ENCODE data around the gene RDH11.
"Not testable (repeated sequence)": the region's sequence is repeated elsewhere in the genome, so short reads cannot be mapped to it uniquely, and the experiment has no call there.

Gene RDH11

DNA sequence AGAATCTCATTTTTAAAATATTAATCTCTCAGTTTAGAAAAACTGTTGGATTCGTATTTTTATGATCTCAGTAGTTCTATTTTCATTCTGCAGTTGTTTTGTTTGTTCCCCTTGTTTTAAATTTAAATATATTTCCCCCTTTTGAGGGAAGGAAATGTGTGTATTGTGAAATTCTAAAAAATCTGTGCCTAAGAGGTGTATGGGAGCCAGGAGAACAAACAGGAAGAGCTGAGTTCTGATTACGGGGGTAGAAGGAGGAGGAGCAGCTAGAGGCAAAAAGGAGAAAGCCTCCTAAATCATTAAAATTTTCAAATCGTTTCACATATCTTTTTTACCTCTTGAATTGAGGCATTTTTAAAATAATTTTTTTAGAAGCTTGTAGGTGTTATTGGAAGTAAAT is 8.4 kb upstream of the RDH11 start:
- DNase-seq = no peak

DNA sequence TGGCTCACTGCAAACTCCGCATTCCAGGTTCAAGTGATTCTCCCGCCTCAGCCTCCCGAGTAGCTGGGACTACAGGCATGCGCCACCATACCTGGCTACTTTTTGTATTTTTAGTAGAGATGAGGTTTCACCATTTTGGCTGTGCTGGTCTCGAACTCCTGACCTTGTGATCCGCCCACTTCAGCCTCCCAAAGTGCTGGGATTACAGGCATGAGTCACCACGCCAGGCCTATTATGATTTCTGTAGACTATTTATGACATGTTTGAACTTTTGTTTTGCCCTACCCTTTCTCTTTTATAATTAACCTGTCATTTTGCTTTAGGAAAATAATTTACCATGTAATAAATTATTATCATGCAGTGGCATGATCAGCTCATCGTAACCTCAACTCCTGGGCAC is 5.9 kb upstream of the RDH11 start, which contains the start of gene RDH12:
Gene RDH12, plus strand, starts transcription at position 395 of the 400 bp plus-strand sequence. CDS start 20,757 bp downstream, outside the sequence.
- not testable (repeated sequence) for DNase-seq

DNA sequence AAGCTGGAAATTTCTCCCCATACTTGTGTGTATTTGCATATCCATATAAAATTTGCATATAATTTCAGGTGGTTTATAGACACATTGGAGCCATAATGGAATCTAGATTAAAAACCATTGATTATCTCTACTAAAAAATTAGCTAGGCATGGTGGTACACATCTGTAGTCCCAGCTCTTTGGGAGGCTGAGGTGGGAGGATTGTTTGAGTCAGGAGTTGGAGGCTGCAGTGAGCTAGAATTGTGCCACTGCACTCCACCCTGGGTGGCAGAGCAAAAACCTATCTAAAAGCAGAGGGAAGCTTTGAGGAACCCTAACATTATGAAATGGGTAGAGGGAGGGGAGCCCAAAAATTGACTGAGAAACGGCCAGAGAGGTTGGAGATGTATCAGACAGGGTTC is 2.6 kb upstream of the RDH11 start:
- no peak for DNase-seq

DNA sequence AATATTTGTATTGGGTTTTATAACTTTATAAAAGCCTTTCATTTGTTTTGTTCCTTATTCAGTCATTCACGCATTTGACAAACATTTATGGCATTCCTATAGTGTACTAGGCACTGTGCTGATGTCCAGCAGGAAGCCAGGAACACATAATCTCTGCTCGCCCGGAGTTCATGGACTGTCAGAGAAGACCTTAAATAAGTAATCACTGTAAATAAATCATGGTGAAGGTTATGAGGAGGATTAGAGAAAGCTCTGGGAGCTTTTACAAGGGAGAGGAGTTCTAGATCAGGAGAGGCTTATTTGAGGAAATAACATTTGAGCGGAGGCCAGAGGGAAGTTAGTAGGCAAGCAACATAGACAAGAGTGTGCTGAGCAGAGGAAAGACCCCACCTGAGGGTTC is 1.4 kb upstream of the RDH11 start:
- no peak for DNase-seq

DNA sequence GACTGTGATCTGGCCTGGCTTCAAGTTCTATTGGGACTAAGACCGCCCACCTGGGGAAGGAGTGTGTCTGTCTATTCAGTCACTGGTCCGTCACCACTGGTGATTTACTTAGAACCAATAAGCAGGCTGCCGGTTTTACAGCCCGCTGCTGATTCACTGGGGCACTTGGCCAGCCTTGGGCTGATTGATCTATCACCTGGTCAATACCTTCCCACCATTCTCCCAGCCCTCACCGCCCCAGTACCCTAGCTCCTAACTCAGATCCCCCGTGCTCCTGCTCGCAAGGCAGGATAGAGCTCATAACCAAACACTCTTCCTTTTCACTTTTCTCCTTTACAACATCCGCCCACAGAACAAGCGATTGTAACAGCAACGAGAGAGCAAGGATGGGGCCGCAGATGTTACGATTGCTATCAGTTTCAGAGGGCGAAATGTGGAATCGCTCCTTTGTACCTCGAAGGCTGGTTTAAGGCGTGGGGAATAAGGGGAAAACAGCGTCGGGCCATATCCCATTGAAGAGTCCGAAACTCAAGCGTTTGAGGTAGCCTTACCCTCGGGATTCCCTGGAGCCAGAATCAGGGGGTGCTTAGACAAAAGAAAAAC is 672 bp downstream of the RDH11 start:
- DNase-seq = peak; percentile 31

DNA sequence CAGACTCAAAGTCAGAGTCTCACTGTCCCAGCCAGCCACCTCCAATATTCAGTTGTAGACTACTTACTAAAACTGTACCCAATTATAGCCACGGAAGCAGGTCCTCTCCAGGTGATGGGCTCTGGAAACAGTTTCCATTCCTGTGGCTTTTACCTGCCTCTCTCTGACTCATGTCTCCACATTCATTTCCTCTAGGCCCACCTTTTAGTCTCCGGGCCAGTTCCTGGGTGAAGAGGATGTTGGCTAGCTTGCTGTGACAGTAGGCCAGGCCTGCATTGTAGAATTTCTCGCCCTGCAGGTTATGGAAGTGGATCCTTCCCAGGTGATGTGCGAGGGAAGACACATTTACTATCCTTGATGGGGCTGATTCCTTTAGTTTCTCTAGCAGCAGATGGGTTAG is 5.6 kb downstream of the RDH11 start:
- DNase-seq = no peak

DNA sequence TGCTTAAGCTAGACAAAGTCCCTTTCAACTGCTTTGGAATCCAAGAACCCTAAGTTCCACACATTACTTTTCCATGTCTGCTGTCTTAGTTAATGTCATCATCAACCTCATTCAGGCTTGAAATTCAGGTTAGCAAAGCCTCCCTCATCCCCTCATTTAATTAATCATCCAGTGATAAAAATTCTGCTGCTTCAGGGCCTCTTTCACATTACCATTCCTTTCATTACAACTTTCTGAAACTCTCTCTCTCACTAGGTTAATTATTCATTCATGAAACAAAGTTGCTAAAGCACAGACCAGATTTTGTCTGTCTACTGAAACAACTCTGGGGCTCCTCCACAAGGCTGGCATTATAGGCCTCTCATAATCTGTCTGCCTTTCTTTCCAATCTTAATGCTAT is 11.7 kb downstream of the RDH11 start:
- DNase-seq = no peak

DNA sequence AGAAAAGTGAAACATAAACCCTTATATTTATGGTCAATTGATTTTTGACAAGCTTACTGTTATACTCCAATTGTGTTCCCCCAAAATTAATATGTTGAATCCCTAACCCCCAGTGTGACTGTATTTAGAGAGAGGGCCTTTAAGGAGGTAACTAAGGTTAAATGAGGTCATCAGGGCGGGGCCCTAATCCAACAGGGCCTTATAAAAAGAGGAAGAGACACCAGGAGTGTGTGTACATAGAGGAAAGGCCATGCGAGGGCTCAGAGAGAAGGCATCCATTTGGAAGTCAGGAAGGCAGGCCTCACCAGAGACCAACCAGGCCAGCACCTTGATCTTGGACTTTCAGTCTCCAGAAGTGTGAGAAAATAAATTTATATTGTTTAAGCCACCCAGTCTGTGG is 14.6 kb downstream of the RDH11 start:
- no peak for DNase-seq

DNA sequence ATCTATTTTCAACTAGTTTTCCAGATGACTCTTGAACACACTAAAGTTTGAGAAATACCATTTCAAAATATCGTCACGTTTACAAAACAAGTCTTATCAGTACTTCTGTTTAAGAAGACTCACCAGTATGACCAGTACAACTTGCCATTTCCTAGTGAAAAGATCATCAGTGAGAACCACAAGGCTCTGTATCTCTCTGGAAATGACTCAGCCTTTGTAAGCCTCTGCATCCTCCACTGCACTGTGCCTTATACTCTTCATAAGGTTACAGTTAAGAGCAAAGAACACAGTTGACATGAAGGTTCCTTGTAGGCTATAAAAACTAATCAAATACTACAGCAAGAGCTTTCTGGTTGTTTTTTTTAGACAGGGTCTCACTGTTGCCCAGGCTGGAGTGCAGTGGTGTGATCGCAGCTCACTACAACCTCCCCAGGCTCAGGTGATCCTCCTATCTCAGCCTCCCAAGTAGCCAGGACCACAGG is 15.4 kb downstream of the RDH11 start:
- no peak for DNase-seq

DNA sequence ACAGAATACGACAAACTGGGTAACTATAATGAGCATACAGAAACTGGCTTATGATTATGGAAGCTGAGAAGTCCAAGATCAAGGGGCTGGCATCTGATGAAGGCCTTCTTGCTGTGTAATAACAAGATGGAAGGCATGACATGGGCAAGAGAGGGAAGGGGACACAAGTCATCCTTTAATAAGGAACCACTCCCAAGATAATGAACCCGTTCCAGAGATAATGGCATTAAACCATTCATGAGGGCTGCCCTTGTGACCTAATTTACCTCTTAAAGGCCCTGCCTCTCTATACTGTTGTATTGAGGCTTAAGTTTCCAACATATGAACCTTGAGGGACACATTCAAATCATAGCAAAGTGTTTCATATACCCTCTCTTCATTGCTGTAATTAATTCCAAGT is 16.6 kb downstream of the RDH11 start:
- no peak for DNase-seq

DNA sequence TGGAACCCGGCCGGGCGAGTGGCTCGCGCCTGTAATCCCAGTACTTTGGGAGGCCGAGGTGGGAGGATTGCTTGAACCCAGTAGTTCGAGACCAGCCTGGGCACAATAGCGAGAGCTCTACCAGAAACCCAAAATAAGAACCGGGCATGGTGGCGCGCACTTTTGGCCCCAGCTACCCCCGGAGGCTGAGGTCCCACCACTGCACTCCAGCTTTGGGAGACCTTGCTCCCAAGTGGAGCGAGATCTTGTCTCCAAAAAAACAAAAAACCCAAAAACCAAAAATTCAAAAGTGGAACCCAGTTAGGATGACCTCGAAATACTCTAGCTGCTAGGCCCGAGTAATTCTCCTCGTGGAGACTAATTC is 20.4 kb downstream of the RDH11 start:
- no peak for DNase-seq

DNA sequence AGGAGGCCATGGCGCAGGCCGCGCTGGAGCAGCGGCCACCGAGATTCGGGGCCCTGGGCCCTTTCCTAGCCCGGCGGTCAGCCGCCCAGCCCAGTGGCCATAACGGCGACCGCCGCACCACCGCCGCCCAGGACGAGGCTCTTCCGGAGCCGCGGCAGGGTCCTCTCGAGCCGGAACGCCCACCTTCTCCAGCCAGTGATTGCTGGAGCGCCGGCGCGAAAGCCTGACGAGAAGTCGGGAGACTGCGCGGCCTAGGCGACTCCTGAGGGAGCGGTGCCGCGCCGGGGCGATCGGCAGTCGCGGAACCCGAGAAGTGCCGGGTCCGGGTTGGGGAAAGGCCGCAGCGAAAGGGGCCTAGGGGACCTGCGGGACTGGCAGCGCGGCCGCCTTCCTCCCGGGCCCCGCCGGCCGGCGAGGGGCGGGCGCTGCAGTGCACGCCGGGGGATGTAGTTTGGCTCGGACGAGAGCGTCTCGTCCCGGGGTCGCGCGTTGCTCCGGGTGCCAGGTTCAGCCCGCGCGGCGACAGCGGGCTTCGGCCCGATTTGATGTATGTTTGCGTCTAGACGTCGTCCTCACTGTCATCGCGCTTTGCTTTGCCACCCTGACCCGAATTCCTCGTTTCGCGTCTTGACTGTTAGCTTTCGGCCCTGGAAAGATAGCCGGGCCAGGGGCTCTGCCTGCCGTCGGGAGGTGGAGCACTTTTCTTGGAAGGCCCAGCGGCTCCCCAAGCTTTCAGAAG is 20.9 kb downstream of the RDH11 start, which contains the start of gene VTI1B:
Gene VTI1B, minus strand, starts transcription at position 153 of the 739 bp plus-strand sequence. Its CDS starts 143 bp downstream, at position 10.
- DNase-seq = peak; percentile 88

DNA sequence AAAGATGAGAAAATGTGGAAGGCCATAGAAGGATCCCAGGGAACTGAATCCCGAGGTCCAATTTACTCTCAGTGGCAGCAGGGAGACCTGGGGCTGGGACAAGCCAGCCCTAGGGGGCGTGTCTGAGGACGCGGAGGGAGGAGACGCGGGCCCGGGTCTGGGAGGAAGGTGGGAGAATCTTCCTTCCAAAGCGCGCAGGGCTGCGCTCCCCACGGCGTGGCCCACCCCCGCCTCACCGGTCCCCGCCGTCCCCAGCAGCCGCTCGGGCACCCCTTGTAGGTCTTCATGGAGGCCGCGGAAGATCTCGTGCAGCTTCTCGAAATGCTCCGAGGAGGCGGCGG is 21.5 kb downstream of the RDH11 start:
- peak; percentile 39 for DNase-seq

DNA sequence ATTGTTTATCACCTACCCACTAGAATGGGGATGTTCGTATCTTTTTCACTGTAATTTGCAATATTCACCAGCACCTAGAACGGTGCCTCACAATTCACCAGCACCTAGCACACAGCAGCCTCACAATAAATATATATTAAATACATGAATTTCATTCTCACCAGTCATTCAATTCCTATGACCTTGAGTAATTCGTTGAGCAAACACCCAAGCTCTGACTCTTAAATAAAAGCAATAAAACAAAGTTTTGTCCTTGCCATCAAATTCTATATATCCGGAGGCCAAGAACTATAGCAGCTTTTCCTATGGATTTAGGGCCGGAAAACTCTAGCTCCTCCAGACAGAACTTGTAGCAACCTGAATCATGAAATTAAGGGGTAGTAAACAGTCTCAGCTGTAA is 22.1 kb downstream of the RDH11 start:
- no peak for DNase-seq

DNA sequence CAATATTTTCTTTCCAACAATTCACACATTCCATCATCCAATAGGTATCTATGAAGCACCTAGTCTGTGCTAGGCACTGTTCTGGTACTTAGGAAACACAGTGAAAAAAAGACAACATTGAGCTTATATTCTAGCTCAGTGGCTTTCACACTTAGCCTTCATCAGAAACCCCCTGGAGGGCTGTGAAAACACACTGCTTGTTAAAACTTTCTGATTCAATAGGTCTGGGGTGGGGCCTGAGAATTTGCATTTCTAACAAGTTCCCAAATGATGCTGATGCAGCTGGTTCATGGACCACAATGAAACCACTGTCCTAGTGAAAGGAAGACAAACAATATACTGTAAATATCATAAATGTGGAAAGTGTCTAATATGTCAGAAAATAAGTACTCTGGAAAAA is 27.0 kb downstream of the RDH11 start:
- DNase-seq = no peak

DNA sequence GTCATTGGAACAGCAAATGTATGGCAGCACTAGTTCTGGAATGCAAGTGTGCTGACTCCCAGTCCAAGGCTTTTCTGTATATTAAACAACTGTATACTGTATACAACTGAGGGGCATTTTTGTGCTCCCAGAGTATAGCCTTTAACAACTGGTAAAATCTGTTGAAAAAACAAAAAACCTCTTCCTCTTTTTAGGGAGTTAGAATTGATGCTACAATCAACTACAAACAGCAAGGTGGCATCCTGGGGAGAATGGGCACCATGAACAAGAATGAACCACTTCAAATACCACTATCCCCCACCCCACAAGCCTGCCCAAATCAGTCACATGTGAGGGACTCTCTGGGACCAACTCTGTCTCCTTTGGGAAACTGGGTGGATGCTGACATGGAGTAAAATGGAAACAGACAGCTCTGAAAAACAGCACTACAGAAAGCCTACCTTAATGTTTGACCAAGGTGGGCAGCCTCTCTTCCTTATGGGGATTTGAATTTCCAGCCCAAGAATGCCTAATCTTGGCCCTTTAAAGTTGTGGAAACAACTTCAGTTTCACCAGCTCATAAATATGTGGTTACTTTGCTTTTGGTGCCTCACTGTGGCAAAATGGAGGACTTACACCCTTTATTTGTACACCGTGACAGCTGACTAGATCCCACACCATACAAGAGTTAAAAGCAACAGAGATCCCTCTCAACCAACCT is 28.7 kb downstream of the RDH11 start:
- peak; percentile 46 for DNase-seq

DNA sequence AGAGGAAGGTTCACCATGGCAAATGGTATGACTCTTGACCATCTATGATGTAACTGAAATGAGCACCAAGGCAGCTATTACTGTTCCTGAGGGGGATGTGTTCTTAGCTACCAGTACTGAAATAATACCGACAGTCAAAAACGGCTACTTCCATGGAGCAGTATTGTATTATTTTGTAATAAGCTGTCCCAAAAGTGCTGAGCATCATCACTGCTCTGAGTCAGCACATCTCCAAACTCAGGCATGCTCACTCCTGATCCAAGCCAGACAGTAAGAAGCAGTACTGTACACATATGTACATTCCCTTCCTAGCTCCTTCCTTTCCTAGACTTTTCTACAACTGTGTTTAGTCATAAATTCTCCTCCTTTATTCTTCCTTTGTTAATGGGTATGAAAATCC is 29.7 kb downstream of the RDH11 start:
- DNase-seq = no peak

DNA sequence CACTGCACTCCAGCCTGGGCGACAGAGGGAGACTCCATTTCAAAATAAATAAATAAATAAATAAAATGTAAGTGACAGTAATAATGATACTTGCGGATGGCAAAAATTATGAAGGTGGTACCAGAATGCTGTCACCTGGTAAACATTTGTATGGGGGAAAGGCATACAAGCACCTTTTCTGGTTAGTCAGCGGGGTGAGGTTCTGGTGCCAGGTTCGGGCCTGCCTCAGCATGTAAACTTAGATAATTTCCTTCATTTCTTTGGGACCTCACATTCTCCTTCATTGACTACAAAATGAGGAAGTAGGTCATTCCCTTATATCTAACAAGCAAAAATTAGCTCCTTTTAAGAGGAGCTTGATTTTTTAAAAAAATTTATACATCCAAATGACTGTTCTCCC is 31.9 kb downstream of the RDH11 start:
- DNase-seq = no peak

DNA sequence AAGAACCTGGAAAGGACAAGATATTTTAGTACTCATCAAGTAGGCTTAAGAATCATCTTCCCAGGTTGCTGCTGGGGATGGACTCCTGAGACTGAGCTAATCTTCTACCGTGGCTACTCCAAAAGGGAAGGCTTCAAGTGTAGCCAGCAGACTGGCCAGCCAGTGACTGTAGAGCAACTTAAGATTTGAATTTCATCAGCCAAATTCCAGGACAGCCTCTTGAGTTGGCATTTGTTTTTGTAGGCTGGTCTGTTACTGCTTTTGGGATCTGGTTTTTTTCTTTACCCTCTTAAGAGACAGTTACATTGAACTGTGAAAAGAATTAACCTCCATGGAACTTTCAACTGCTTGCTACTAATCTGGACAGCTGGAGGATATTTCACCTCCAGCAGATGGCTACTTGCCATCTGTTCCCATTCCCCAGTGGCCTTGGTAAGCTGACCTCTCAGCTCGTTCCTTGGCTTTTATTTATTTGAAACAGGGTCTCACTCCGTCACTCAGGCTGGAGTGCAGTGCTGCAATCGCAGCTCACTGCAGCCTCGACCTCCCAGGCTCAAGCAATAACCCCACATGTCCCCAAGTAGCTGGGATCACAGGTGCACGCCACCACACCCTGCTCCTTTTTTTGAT is 41.8 kb downstream of the RDH11 start:
- no peak for DNase-seq

DNA sequence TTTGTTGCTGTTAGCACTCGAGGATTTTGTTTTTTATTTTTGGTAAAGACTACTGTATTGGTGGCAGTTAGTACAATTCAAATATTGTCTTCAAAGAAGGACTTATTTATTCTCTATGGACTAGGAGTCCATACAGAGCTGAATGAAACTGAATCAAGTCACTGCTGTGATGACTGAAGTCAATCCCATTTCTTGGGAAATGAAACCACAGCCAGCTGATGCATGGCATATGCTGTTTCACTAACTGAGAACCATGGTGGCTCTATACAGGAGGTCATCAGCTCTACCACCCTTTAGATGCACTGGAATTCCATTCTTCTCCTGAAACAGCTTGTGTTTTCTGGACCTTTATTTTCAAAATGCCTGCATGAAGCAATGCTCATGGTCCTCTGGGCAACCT is 43.4 kb downstream of the RDH11 start:
- DNase-seq = no peak

DNA sequence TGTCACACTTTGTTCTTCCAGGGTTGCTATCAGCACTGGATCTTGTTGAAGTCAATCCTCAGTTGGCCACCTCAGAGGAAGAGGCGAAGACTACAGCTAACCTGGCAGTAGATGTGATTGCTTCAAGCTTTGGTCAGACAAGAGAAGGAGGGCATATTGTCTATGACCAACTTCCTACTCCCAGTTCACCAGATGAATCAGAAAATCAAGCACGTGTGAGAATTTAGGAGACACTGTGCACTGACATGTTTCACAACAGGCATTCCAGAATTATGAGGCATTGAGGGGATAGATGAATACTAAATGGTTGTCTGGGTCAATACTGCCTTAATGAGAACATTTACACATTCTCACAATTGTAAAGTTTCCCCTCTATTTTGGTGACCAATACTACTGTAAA is 44.9 kb downstream of the RDH11 start:
- DNase-seq = no peak

DNA sequence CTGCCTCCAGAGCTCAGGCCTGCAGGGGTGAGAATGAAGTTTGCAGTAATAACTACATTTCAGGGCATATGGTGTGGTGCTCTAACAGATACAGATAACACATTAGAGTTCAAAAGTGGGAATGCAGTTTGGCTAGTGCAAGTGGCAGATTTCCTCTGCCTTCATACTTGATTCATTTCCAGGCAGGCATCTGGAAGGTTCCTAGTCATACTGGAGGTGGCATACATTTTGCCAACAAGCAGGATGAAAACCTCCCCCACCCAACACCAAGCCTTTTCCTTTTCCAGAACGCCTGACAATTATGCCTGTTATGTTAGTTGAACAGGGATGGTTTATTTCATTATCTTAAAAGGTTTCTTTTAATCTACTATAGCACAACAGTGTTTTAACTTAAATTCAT is 45.4 kb downstream of the RDH11 start:
- no peak for DNase-seq

DNA sequence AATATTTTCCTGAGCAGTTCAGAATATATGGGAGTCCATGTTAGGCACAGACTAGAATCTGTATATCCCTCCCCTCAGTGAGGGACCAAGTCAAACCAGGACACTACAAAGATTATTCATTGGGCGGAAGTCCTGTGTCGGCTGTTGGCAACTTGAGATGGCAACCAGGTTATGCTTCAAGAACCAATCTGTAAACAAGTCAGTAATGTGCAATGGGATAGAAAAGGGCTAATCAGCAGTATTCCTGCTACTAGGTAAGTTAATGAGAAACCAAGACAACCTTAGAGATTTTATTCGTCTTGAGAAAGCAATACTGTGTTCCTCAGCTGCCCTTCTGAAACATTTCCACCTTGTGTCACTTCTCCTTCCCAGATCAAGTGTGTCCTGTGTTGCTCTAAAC is 49.4 kb downstream of the RDH11 start:
- DNase-seq = no peak

DNA sequence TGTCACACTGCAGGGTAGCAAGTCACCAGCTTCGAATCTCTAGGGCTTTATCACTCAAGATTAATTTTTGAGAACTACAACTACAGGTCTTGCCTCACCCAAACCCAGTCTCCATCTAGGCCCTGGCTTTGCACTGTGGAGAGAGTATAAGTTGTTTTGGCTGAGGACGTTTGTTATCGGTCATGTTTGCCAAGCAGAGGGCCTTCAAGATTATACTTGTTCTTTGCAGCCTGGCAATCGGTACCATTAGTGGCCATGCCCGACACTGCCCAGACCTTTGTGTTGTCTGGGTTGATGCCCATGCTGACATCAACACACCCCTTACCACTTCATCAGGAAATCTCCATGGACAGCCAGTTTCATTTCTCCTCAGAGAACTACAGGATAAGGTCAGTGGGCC is 50.1 kb downstream of the RDH11 start:
- DNase-seq = no peak

Data from midbrain (tissue), 1 donor.